ENCODE measurements around the gene SFXN2. TPM values are rescaled to one million over a fixed set of nuclear protein-coding genes. Genes with fewer than 3 reads are reported as not detected.

The SFXN2 gene
- total and polyA plus RNA-seq, 8 donors, result 15.7 to 21.0 (median 17.9) TPM

DNA sequence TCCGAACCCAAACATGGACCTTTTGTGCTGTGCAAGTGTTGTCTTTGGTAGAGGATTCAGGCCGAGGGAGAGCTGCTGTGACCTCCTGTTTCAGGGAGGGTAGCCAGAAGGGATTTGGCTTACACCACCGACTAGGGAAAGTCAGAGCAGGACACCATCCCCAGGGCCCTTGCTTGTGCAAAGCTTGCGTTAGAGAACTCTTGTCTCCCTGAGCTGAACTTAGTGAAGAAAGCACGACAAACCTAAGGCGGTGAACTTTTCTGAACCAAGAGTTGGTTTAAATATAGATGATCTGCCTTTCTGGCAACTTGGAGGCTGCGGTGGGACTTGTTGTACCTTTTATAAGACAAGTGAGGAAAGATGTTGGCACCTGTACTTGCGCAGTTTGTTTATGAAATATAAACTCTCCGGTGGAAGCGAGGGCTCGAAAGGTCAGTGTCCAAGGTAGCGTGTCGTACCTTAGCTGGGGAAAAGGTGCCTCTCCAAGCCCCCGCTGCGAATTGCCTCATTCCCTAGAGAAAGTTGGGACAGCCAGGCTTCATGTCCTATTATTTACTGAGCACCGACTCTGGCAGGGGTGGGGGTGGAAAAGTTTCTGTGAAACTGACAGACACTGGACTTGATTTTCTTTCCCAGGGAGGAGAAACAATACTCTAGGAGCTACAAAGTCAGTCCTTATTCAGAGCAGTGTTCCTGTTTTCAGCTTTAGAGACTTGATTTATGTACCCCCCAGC lies 60.9 kb downstream of the SFXN2 start:
- no peaks in the 10 kb centered on the region for H3K9me3 ChIP-seq
- ATAC-seq (no peak), DNase-seq (no peak)
- peak overlapping the region; percentile 72 to 96 for H3K27ac ChIP-seq
- H3K4me1 ChIP-seq, result peaks cover 40 to 86% of the 10 kb centered on the region in 2 donors
- TF ChIP-seq CTCF (IDR thresholded peaks at IDR 0.05), result no peak
- H3K36me3 ChIP-seq, result no peaks in the 10 kb centered on the region
- H3K4me3 ChIP-seq, result peak overlapping the region in 1 of 2 donors; percentile 21
- intact Hi-C loops (cut with DNase I), result no loop called here
- no peaks in the 10 kb centered on the region for H3K27me3 ChIP-seq

DNA sequence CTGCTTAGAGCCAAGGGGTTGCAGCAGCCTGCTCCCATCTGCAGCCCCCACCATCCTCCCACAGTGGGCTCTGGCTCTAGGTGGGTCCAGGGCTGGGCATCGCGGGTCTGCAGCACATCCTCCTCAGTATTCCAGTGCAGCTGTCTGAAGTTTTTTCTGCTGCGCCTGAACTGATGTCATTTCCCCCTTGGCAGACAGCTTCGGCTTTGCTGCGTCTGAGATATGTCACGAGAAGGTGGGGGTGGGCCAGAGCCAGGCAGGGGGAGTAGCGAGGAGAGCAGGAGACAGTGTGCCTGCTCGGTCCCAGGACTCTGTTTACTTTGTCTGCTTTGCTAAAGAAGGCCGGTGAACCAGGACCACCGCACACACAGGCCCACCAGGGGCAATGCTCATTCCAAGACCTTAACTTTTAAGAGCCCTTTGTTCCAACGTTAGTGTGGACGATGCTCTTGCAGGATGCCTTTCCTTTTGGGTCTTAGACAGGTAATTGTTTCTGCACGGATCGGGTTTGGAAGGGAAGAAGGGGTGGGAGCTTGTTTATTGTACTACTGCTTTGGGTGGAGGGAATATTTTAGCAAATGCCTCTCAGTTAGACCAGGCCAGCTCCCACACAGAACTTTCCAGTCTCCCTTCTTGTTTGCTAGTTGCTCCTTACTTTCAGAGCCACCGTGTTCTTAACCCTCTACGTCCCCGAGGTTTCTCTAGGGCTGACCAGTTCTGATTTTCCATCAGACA lies 61.7 kb downstream of the SFXN2 start:
- intact Hi-C loops (cut with DNase I), result no loop called here
- ATAC-seq (peak; percentile 67), DNase-seq (peak in 3 of 4 donors; percentile 86 to 93 (median 87))
- H3K36me3 ChIP-seq, result no peaks in the 10 kb centered on the region
- peaks cover 48 to 94% of the 10 kb centered on the region in 2 donors for H3K4me1 ChIP-seq
- H3K27me3 ChIP-seq, result no peaks in the 10 kb centered on the region
- peak overlapping the region; percentile 15 to 21 for H3K4me3 ChIP-seq
- peak overlapping the region; percentile 72 to 96 for H3K27ac ChIP-seq
- no peak for TF ChIP-seq CTCF (IDR thresholded peaks at IDR 0.05)
- no peaks in the 10 kb centered on the region for H3K9me3 ChIP-seq

DNA sequence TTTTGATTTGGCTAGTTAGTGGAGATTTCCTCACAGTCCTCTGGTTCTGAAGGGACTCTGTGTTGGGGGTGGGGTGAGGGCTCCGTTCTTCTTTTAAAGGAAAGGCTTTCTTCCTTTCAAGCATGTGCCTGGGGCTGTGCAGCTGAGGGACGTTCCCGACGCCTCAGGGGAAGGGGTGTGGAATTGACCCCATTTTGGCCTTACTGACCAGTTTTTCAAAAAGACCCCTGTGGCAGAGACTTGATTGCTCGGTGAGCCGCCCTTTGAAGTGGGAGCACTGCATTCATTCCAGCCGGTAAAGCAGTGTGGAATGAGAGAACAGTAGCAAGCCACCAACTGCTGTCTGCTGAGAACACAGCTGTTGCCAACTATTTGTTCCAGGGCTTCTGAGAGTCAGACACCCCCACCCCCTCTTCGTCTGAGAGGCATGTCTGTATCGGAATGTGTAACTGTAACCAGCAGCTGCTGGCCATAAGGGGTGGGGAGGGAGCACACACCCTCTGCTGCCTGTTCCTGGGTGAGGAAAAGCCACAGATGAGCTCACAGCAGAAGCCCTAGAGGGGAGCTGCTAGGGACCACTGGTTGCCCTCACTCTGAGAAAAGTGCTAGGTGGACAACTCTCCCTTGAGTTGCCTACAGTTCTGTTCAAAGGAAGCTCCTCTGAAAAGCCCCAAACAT lies 62.5 kb downstream of the SFXN2 start:
- H3K4me3 ChIP-seq, result peak overlapping the region; percentile 15 to 21
- intact Hi-C loops (cut with DNase I), result no loop called here
- no peak for TF ChIP-seq CTCF (IDR thresholded peaks at IDR 0.05)

DNA sequence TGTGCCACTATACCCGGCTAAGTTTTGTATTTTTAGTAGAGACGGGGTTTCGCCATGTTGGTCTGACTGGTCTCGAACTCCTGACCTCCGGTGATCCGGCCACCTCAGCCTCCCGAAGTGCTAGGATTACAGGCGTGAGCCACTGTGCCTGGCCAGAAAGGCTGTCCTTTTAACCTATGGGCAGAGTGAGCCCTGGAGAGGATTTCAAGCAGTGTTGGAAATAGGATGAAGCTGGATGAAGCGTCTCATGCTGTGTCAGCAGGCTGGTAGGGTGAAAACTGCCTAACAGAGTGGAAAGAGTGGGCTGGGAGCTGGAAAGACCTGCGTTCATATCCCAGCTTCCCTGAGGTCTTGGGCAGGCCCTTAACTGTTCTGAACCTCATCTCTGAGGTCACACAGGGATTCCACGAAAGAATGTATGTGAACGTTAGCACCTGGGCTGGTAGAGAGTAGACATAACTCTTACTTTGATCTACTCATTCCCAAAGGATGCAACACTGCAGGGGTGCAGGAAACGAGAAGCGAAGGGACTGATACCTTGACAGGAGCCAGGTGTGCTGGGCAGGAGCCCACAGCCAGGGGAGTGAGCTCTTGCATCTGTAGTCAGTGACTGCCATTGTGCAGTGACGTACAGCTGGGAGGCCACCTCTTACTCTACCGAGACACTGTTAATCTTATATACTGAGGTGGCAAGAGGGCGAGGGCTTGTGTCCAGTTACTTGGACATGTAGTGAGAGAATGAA lies 63.4 kb downstream of the SFXN2 start:
- no peak overlapping the region for H3K4me3 ChIP-seq
- no peak for TF ChIP-seq CTCF (IDR thresholded peaks at IDR 0.05)
- ATAC-seq (no peak), DNase-seq (no peak)
- H3K27ac ChIP-seq, result peak overlapping the region; percentile 72 to 96
- H3K36me3 ChIP-seq, result no peaks in the 10 kb centered on the region
- intact Hi-C loops (cut with DNase I), result no loop called here
- H3K27me3 ChIP-seq, result no peaks in the 10 kb centered on the region
- H3K9me3 ChIP-seq, result no peaks in the 10 kb centered on the region
- H3K4me1 ChIP-seq, result peaks cover 65 to 98% of the 10 kb centered on the region in 2 donors

More for the DNA sequence above, 62.5 kb downstream of the SFXN2 start:
- ATAC-seq (peak; percentile 79), DNase-seq (peak in 3 of 4 donors; percentile 84 to 95 (median 91))
- Histone ChIP-seq H3K9me3 (no peaks in the 10 kb centered on the region), H3K27me3 (no peaks in the 10 kb centered on the region), H3K36me3 (no peaks in the 10 kb centered on the region), H3K27ac (peak overlapping the region; percentile 72 to 96), H3K4me1 (peaks cover 56 to 98% of the 10 kb centered on the region in 2 donors)
